Measurements from ENCODE around the gene RABAC1. TPM values are rescaled to one million over a fixed set of nuclear protein-coding genes. Genes with fewer than 3 reads are reported as not detected.

Gene RABAC1
- total and polyA plus RNA-seq, 2 of the 13 experiments (the other 11 are each of a cell fraction or from before 2014, with no cell fraction given): 37.4 to 74.0 TPM

- no peak for TF ChIP-seq ETS1 (CRISPR knock-in tag; IDR thresholded peaks at IDR 0.05)
- TF ChIP-seq HNRNPLL (IDR thresholded peaks at IDR 0.05; ENCODE audit: low read depth, low read length, poor library complexity, severe bottlenecking): peak; percentile 37
- TF ChIP-seq NPAS2 (CRISPR knock-in tag; IDR thresholded peaks at IDR 0.05; ENCODE audit: borderline replicate concordance): no peak
- no peak for TF ChIP-seq ZMYM3 (CRISPR knock-in tag; IDR thresholded peaks at IDR 0.05)
- no peak for TF ChIP-seq TMF1 (CRISPR knock-in tag; IDR thresholded peaks at IDR 0.05; ENCODE audit: low read depth)
- no peak for TF ChIP-seq ATRX (CRISPR knock-in tag; IDR thresholded peaks at IDR 0.05; ENCODE audit: borderline replicate concordance)
- TF ChIP-seq YEATS4 (CRISPR knock-in tag; IDR thresholded peaks at IDR 0.05; ENCODE audit: borderline replicate concordance): peak; percentile 6; the same call in 1 of the 2 replicates
- TF ChIP-seq ATF2 (CRISPR knock-in tag; IDR thresholded peaks at IDR 0.05): no peak
- TF ChIP-seq ZNF180 (CRISPR knock-in tag; IDR thresholded peaks at IDR 0.05; ENCODE audit: borderline replicate concordance, low read depth): no peak
- no peak for TF ChIP-seq CHD4 (IDR thresholded peaks at IDR 0.05; ENCODE audit: borderline replicate concordance, low read length)
- no peak for TF ChIP-seq BRD4 (CRISPR knock-in tag; IDR thresholded peaks at IDR 0.05)
- no peak for TF ChIP-seq HBP1 (CRISPR knock-in tag; IDR thresholded peaks at IDR 0.05; ENCODE audit: low read depth)
- no peak for TF ChIP-seq NFYC (CRISPR knock-in tag; IDR thresholded peaks at IDR 0.05)
- TF ChIP-seq MYPOP (CRISPR knock-in tag; IDR thresholded peaks at IDR 0.05): no peak
- peak; percentile 48 for TF ChIP-seq ZNF781 (CRISPR knock-in tag; IDR thresholded peaks at IDR 0.05; ENCODE audit: borderline replicate concordance, not compliant biosample characterization)
- no peak for TF ChIP-seq ZNF589 (CRISPR knock-in tag; conservative IDR thresholded peaks at IDR 0.05)
- peak; percentile 92 for TF ChIP-seq ZNF777 (CRISPR knock-in tag; IDR thresholded peaks at IDR 0.05)
- TF ChIP-seq IKZF1 (IDR thresholded peaks at IDR 0.05): no peak
- peak; percentile 53 for TF ChIP-seq POLR2AphosphoS5 (IDR thresholded peaks at IDR 0.05; ENCODE audit: low read depth, low read length)
- no peak for TF ChIP-seq U2AF2 (IDR thresholded peaks at IDR 0.05; ENCODE audit: low read depth, low read length)
- no peak for TF ChIP-seq E2F1 (CRISPR knock-in tag; IDR thresholded peaks at IDR 0.05)
- no peak for TF ChIP-seq TCF7 (IDR thresholded peaks at IDR 0.05; ENCODE audit: low read depth)
- no peak for TF ChIP-seq ZNF224 (CRISPR knock-in tag; IDR thresholded peaks at IDR 0.05)
- no peak for TF ChIP-seq THYN1 (CRISPR knock-in tag; IDR thresholded peaks at IDR 0.05; ENCODE audit: borderline replicate concordance, low read depth)
- no peak for TF ChIP-seq HOXA7 (CRISPR knock-in tag; IDR thresholded peaks at IDR 0.05)
- 0 out of 2 replicates have a peak, but pooled peaks have one; percentile 12 for TF ChIP-seq SMYD3 (CRISPR knock-in tag; IDR thresholded peaks at IDR 0.05)
These were observed 610 bp downstream of the RABAC1 start (continued) for GRCh38 chr19:41958367-41959055.

All from HepG2 (cell line).